ENCODE data around the gene YPEL1.

Gene YPEL1

GRCh38 chr22:21738081-21738480 lies 2.5 kb upstream of the YPEL1 start:
- no peak overlapping the region for H3K4me3 Mint-ChIP-seq
- peaks cover 48% of the 10 kb centered on the region for H3K4me1 Mint-ChIP-seq
- H3K27me3 Mint-ChIP-seq (ENCODE audit: low read depth, poor library complexity) = peaks cover 17% of the 10 kb centered on the region
- no peaks in the 10 kb centered on the region for H3K36me3 Mint-ChIP-seq (ENCODE audit: low read depth)
- no peak for TF ChIP-seq CTCF (IDR thresholded peaks at IDR 0.05)
- no peak for DNase-seq
- no peak overlapping the region for H3K27ac Mint-ChIP-seq
- H3K9me3 Mint-ChIP-seq = no peaks in the 10 kb centered on the region

GRCh38 chr22:21736948-21737347 lies 1.4 kb upstream of the YPEL1 start:
- H3K4me1 Mint-ChIP-seq = peaks cover 47% of the 10 kb centered on the region
- no peaks in the 10 kb centered on the region for H3K9me3 Mint-ChIP-seq
- H3K4me3 Mint-ChIP-seq = no peak overlapping the region
- no peak overlapping the region for H3K27ac Mint-ChIP-seq
- H3K27me3 Mint-ChIP-seq (ENCODE audit: low read depth, poor library complexity) = peaks cover 21% of the 10 kb centered on the region
- H3K36me3 Mint-ChIP-seq (ENCODE audit: low read depth) = peaks cover 4% of the 10 kb centered on the region
- no peak for DNase-seq
- TF ChIP-seq CTCF (IDR thresholded peaks at IDR 0.05) = no peak

- no peak overlapping the region for H3K27ac Mint-ChIP-seq
- peaks cover 42% of the 10 kb centered on the region for H3K4me1 Mint-ChIP-seq
- peaks cover 21% of the 10 kb centered on the region for H3K27me3 Mint-ChIP-seq (ENCODE audit: low read depth, poor library complexity)
- no peak for TF ChIP-seq CTCF (IDR thresholded peaks at IDR 0.05)
- H3K9me3 Mint-ChIP-seq = no peaks in the 10 kb centered on the region
- H3K36me3 Mint-ChIP-seq (ENCODE audit: low read depth) = peaks cover 9% of the 10 kb centered on the region
- peak overlapping the region; percentile 50 for H3K4me3 Mint-ChIP-seq
- no peak for DNase-seq
These were observed 569 bp upstream of the YPEL1 start for GRCh38 chr22:21736084-21736642.

- H3K4me3 Mint-ChIP-seq = peak overlapping the region; percentile 97
- peaks cover 19% of the 10 kb centered on the region for H3K36me3 Mint-ChIP-seq (ENCODE audit: low read depth)
- H3K27ac Mint-ChIP-seq = peak overlapping the region; percentile 86
- H3K27me3 Mint-ChIP-seq (ENCODE audit: low read depth, poor library complexity) = peaks cover 15% of the 10 kb centered on the region
- no peak for DNase-seq
- H3K4me1 Mint-ChIP-seq = peaks cover 43% of the 10 kb centered on the region
- TF ChIP-seq CTCF (IDR thresholded peaks at IDR 0.05) = no peak
- no peaks in the 10 kb centered on the region for H3K9me3 Mint-ChIP-seq
These were observed 924 bp downstream of the YPEL1 start for GRCh38 chr22:21734540-21735199.

GRCh38 chr22:21731503-21731902 lies 4.1 kb downstream of the YPEL1 start:
- no peak overlapping the region for H3K27ac Mint-ChIP-seq
- H3K4me3 Mint-ChIP-seq = no peak overlapping the region

More at GRCh38 chr22:21731503-21731902, 4.1 kb downstream of the YPEL1 start:
- DNase-seq = no peak
- Mint-ChIP-seq H3K27me3 (ENCODE audit: low read depth, poor library complexity) (peaks cover 8% of the 10 kb centered on the region), H3K36me3 (ENCODE audit: low read depth) (peaks cover 19% of the 10 kb centered on the region), H3K9me3 (no peaks in the 10 kb centered on the region), H3K4me1 (peaks cover 40% of the 10 kb centered on the region)
- TF ChIP-seq CTCF (IDR thresholded peaks at IDR 0.05) = no peak
